Hepatocyte (in vitro differentiated cells): ENCODE measurements around the gene ZFYVE28. TPM values are rescaled to one million over a fixed set of nuclear protein-coding genes. Genes with fewer than 3 reads are reported as not detected.

ENCODE experiments used
- DNase-seq: peaks from one replicate; pipeline ENCODE4 v3.0.0-alpha.2; 2016; ENCODE audit warnings: low spot score
- H2AFZ ChIP-seq: fragments of 200-600 bp; sonication (generic); 2 replicates; pipeline ENCODE4 v1.6.0; 2016; ENCODE audit warnings: antibody characterized with exemption, mild to moderate bottlenecking
- H3K27ac ChIP-seq: fragments of 200-600 bp; sonication (generic); 2 replicates; pipeline ENCODE4 v1.5.1; 2016; ENCODE audit warnings: mild to moderate bottlenecking
- H3K27me3 ChIP-seq: fragments of 200-600 bp; sonication (generic); 2 replicates; pipeline ENCODE4 v1.6.1; 2016
- H3K36me3 ChIP-seq: fragments of 200-600 bp; sonication (generic); replicated peaks from 2 replicates; pipeline ENCODE4 v1.5.1; 2016; ENCODE audit warnings: low read depth; ENCODE audit not compliant: insufficient read depth
- H3K4me1 ChIP-seq: fragments of 200-600 bp; sonication (generic); 2 replicates; pipeline ENCODE4 v1.5.1; 2016; ENCODE audit warnings: mild to moderate bottlenecking, moderate library complexity; ENCODE audit not compliant: insufficient read depth
- H3K4me2 ChIP-seq: fragments of 200-600 bp; sonication (generic); 2 replicates; pipeline ENCODE4 v1.6.0; 2016
- H3K4me3 ChIP-seq: fragments of 200-600 bp; sonication (generic); 2 replicates; pipeline ENCODE4 v1.5.1; 2016; ENCODE audit warnings: mild to moderate bottlenecking
- H3K79me2 ChIP-seq: fragments of 200-600 bp; sonication (generic); 2 replicates; pipeline ENCODE4 v1.6.0; 2017; ENCODE audit warnings: mild to moderate bottlenecking
- H3K9me2 ChIP-seq: fragments of 200-600 bp; sonication (generic); replicated peaks from 2 replicates; pipeline ENCODE4 v1.6.0; 2017; ENCODE audit warnings: mild to moderate bottlenecking; ENCODE audit not compliant: insufficient read depth
- H3K9me3 ChIP-seq: fragments of 200-600 bp; sonication (generic); 2 replicates; pipeline ENCODE4 v1.5.1; 2016; ENCODE audit warnings: low read depth, mild to moderate bottlenecking
- H4K20me1 ChIP-seq: fragments of 200-600 bp; sonication (generic); 2 replicates; pipeline ENCODE4 v1.6.0; 2016; ENCODE audit warnings: mild to moderate bottlenecking; ENCODE audit not compliant: insufficient read depth, poor library complexity, severe bottlenecking
- EZH2 ChIP-seq: fragments of 200-600 bp; sonication (generic); IDR thresholded peaks from 2 replicates; pipeline ENCODE4 v1.6.1; 2016; ENCODE audit warnings: antibody characterized with exemption, mild to moderate bottlenecking, borderline replicate concordance
- EZH2phosphoT487 ChIP-seq: fragments of 200-600 bp; sonication (generic); IDR thresholded peaks from one replicate; pipeline ENCODE4 v1.6.1; 2018; ENCODE audit warnings: antibody characterized with exemption, mild to moderate bottlenecking, low read depth, moderate library complexity; ENCODE audit not compliant: unreplicated experiment, severe bottlenecking
- WGBS: methylation state at CpG from one replicate; pipeline ENCODE4 v1.1.6; 2016; ENCODE audit warnings: low lambda C conversion rate; ENCODE audit errors: missing lambda C conversion rate; 5-methylcytosine and 5-hydroxymethylcytosine counted together
- polyA plus RNA-seq: library from polyadenylated mRNA; unstranded; fragments of >200 nt; fragmentation: Nextera tagmentation; extraction: Ambion mirVana; gene quantifications from 2 replicates; pipeline ENCODE4 v1.2.1, GENCODE V29; 2016
- total RNA-seq: library from RNA; depleted of rRNA; stranded (reverse); fragments of >200 nt; gene quantifications from 2 replicates; pipeline ENCODE4 v1.2.3, GENCODE V29; 2014
- TF ChIP-seq, protein P1 (sequence below): fragments of 200-600 bp; sonication (generic); IDR thresholded peaks from 2 replicates; pipeline ENCODE4 v1.5.1; 2016; ENCODE audit warnings: antibody characterized with exemption, mild to moderate bottlenecking; ENCODE audit not compliant: poor library complexity

The ZFYVE28 gene
- total and polyA plus RNA-seq, 2 experiments from 2014 or later = 2.2 to 3.4 TPM

GRCh38 chr4:2266821-2267220, 151.6 kb downstream of the ZFYVE28 start:
- Histone ChIP-seq H3K27me3 (no peaks in the 10 kb centered on the region), H2AFZ (no peak overlapping the region), H3K27ac (no peak overlapping the region), H3K4me1 (no peaks in the 10 kb centered on the region), H3K79me2 (no peaks in the 10 kb centered on the region), H3K4me2 (no peak overlapping the region), H3K36me3 (no peaks in the 10 kb centered on the region), H3K4me3 (no peak overlapping the region), H3K9me2 (no peaks in the 10 kb centered on the region), H3K9me3 (no peaks in the 10 kb centered on the region), H4K20me1 (no peaks in the 10 kb centered on the region)
- TF ChIP-seq EZH2phosphoT487 = no peak
- no peak for TF ChIP-seq EZH2
- TF ChIP-seq, protein P1, sequence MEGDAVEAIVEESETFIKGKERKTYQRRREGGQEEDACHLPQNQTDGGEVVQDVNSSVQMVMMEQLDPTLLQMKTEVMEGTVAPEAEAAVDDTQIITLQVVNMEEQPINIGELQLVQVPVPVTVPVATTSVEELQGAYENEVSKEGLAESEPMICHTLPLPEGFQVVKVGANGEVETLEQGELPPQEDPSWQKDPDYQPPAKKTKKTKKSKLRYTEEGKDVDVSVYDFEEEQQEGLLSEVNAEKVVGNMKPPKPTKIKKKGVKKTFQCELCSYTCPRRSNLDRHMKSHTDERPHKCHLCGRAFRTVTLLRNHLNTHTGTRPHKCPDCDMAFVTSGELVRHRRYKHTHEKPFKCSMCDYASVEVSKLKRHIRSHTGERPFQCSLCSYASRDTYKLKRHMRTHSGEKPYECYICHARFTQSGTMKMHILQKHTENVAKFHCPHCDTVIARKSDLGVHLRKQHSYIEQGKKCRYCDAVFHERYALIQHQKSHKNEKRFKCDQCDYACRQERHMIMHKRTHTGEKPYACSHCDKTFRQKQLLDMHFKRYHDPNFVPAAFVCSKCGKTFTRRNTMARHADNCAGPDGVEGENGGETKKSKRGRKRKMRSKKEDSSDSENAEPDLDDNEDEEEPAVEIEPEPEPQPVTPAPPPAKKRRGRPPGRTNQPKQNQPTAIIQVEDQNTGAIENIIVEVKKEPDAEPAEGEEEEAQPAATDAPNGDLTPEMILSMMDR = no peak
- no peak for DNase-seq
- WGBS = 89% methylated on average over 5 of the region's 5 CpGs

DNA sequence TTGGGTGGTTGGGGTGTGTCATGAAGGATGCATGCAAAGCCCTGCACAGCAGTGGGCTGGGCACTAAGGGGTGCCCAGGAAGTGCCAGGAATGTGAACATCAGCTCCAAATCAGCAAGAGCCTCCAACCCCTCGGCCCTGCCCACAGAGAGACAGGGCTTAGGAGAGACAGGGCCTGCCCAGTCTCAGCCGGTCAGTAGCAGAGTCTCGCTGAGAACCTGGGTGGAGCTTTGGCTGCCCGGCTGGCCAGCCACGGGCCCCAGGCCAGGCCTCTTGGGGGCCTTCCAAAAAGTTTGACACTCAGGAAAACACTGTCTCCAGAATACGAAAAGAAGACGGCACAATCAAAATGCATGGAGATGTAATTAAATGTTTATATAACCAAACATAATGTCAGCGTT, 152.3 kb downstream of the ZFYVE28 start:
- Histone ChIP-seq H3K4me1 (no peaks in the 10 kb centered on the region), H3K27me3 (no peaks in the 10 kb centered on the region), H2AFZ (no peak overlapping the region), H3K36me3 (no peaks in the 10 kb centered on the region), H3K9me3 (no peaks in the 10 kb centered on the region), H3K4me3 (no peak overlapping the region), H3K4me2 (no peak overlapping the region), H3K79me2 (peaks cover 3% of the 10 kb centered on the region), H4K20me1 (peaks cover under 1% of the 10 kb centered on the region), H3K27ac (no peak overlapping the region), H3K9me2 (no peaks in the 10 kb centered on the region)
- no peak for DNase-seq
- TF ChIP-seq EZH2 (no peak), EZH2phosphoT487 (no peak)
- WGBS = 64% methylated on average over 8 of the region's 8 CpGs

DNA sequence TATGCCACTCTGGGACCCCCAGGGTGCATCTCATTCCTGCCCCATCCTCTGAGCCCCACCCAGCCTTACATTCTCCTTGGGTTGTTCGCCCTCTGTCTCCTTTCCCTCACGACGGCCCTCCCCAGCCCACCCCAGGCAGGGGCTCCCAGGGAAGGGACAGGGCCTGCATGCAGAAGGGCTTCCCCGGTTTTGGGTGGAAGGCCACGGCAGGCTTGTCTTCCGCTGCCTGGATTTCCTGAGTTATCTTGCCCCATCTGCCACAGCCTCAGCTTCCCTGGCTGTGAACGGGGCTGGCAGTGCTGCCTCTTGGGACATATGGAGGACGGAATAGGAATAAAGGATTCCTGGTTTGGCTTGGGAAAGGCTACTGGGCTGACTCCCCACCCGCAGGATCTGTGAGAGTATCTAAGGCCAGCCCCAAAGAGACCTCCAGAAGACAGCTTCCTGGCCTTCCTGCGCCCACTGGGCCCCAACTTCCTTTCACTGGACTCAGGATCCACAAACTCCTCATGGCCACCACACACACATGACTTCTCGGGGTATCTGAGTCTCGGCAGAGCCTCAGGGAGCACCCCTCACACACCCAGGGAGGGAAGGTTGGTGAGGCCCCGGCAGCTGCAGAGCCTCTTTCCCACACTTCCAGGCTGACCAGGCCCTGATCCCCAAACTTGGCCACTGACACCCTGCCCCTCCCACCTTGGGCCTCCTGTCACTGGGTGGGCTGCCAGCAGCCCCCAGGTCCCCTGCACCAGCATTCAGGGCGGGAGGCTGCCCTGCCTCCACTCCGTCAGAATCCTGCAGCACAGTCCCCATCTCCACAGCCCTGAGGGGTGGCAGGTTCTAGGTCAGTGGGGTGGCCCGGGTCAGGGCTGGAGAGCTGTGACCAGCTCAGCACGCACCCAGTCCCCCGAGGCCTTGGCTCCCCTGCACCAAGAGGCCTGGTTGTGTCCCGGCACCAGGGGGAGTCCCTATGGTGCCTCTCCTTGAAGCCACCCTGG, 153.0 kb downstream of the ZFYVE28 start:
- 90% methylated on average over 18 of the region's 19 CpGs for WGBS
- DNase-seq = no peak
- H3K4me1 ChIP-seq = peaks cover under 1% of the 10 kb centered on the region
- no peak overlapping the region for H2AFZ ChIP-seq
- TF ChIP-seq EZH2 = no peak
- TF ChIP-seq, protein P1 = no peak
- TF ChIP-seq EZH2phosphoT487 = no peak
- H3K79me2 ChIP-seq = peaks cover 11% of the 10 kb centered on the region
- H3K9me3 ChIP-seq = no peaks in the 10 kb centered on the region
- peaks cover 8% of the 10 kb centered on the region for H4K20me1 ChIP-seq
- no peaks in the 10 kb centered on the region for H3K36me3 ChIP-seq
- H3K4me2 ChIP-seq = no peak overlapping the region
- H3K9me2 ChIP-seq = no peaks in the 10 kb centered on the region
- H3K27me3 ChIP-seq = no peaks in the 10 kb centered on the region
- H3K27ac ChIP-seq = no peak overlapping the region
- H3K4me3 ChIP-seq = no peak overlapping the region

DNA sequence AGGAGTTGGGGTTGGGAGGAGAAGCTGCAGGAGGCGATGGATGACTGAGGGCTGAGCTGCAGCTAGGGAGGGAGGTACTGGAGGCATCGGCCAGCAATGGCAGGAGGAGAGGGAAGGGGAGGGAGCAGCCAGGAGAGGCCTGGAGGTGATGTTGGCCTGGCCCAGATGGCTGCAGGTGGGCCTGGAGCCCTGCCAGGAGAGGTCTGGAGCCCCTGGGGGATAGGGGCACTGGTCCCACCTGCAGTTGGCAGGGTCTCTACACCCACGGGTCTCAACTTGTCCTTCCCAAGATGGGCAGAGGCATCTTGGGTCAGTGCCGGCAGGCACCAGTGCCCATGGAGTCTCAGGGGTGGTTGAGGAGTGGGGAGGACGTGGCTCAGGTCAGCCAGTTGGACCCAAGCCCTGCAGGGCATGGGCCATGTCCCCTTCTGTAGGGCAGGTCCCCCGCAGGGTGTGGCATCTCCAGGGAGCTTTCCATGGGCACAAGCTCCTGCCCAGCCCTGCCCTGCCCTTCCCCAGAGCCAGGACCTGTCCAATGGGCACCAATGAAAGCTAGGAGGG, 153.9 kb downstream of the ZFYVE28 start:
- peaks cover 17% of the 10 kb centered on the region for H4K20me1 ChIP-seq
- 89% methylated on average over 6 of the region's 6 CpGs for WGBS
- H3K36me3 ChIP-seq = no peaks in the 10 kb centered on the region
- no peak overlapping the region for H3K4me3 ChIP-seq
- TF ChIP-seq, protein P1 = no peak
- no peak for TF ChIP-seq EZH2phosphoT487
- TF ChIP-seq EZH2 = no peak
- H3K9me2 ChIP-seq = no peaks in the 10 kb centered on the region
- no peak overlapping the region for H3K27ac ChIP-seq
- no peak for DNase-seq
- H3K4me1 ChIP-seq = peaks cover 9% of the 10 kb centered on the region
- H3K79me2 ChIP-seq = peaks cover 20% of the 10 kb centered on the region
- H3K9me3 ChIP-seq = no peaks in the 10 kb centered on the region
- H3K4me2 ChIP-seq = no peak overlapping the region
- H2AFZ ChIP-seq = no peak overlapping the region
- no peaks in the 10 kb centered on the region for H3K27me3 ChIP-seq
